ENCODE measurements around the gene CDK11B.
"Not testable (repeated sequence)": the region's sequence is repeated elsewhere in the genome, so short reads cannot be mapped to it uniquely, and the experiment has no call there.

Gene CDK11B

GRCh38 chr1:1599030-1599934 lies 59.5 kb downstream of the CDK11B start:
- DNase-seq (ENCODE audit: low spot score): no peak

GRCh38 chr1:1598720-1599029 lies 60.1 kb downstream of the CDK11B start:
- DNase-seq (ENCODE audit: low spot score): no peak

- no peak for DNase-seq (ENCODE audit: low spot score)
Measured at GRCh38 chr1:1598051-1598719, 60.6 kb downstream of the CDK11B start.

GRCh38 chr1:1597275-1597930 lies 61.4 kb downstream of the CDK11B start:
- no peak for DNase-seq (ENCODE audit: low spot score)

GRCh38 chr1:1596493-1597274 lies 62.1 kb downstream of the CDK11B start:
- DNase-seq (ENCODE audit: low spot score): no peak

GRCh38 chr1:1595341-1595740 lies 63.5 kb downstream of the CDK11B start:
- not testable (repeated sequence) for DNase-seq (ENCODE audit: low spot score)

GRCh38 chr1:1594602-1595260 lies 64.1 kb downstream of the CDK11B start:
- DNase-seq (ENCODE audit: low spot score): peak; percentile 58

GRCh38 chr1:1593834-1594601 lies 64.8 kb downstream of the CDK11B start:
- DNase-seq (ENCODE audit: low spot score): no peak

- no peak for DNase-seq (ENCODE audit: low spot score)
Measured at GRCh38 chr1:1591452-1591851, 67.4 kb downstream of the CDK11B start.
